HG02973 (cell line): ENCODE data around the gene OR8H3.
"Not testable (repeated sequence)": the region's sequence is repeated elsewhere in the genome, so short reads cannot be mapped to it uniquely, and the experiment has no call there.

Experiments
- ATAC-seq: cut with Tn5 transposase; IDR thresholded peaks from one replicate; pipeline ENCODE4 v1.9.1; 2021; ENCODE audit warnings: moderate library complexity; ENCODE audit not compliant: unreplicated experiment

The OR8H3 gene

GRCh38 chr11:56122073-56122472, at the start of gene OR8H3:
OR8H3 (plus strand) TSS chr11:56122373; CDS start chr11:56122373, 0 bp downstream.
- no peak for ATAC-seq

GRCh38 chr11:56089697-56090096, 32.5 kb upstream of the OR8H3 start:
- no peak for ATAC-seq

GRCh38 chr11:56093008-56093407, 29.2 kb upstream of the OR8H3 start, which contains the start of gene OR8I2:
OR8I2 (plus strand) TSS chr11:56093308; CDS start chr11:56093308, 0 bp downstream.
- ATAC-seq, result no peak

DNA sequence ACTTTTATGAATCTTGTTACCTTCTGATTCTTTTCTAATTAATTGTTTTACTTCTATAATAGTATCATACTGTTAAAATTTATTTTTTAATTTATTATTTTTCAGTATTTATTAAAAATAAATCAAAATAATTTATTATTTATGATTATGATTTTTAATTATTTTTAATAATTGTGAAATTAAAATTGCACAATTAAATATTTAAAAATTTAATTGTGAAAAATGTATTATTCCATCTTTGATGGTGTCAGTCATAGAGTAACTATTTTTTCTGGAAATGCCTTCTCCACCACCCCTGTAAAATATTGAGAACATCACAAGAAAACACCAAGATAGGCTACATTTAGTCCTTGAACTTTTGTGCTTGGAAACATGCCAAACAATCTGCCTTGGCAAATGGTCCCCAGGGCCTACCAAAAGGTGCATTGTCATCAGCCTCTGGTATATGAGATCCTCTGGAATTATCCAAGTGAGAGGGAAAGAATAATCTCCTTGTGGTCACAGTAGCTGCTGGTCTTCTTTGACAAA, 18.9 kb upstream of the OR8H3 start, which contains the start of gene OR8H2:
Gene OR8H2, plus strand, starts transcription at position 478 of the 528 bp plus-strand sequence. CDS start 1,356 bp downstream, outside the sequence.
- no peak for ATAC-seq

DNA sequence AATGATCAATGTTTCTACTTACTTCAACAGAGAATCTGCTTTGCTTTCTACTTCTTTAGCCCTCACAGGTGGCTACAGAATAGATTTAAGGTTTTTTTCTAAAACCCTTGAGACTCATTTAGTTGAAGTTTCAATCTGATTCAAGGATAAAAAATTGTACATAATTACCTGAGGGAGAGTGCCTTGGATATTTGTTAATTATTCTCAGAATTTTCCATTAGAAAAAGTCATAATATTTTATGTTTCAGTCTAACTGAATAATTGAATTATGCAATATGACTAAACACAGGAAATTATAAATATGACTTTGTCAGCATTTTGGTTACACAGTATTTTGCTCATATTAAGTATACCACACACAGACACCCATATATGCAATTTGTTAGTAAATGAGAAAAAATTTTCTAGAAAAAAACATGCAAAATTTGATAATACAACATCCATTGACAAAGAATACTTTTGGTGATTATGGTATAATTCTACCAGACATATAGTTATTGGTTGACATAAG, 18.0 kb downstream of the OR8H3 start, which contains the start of gene OR8J3:
Gene OR8J3, minus strand, starts transcription at position 51 of the 511 bp plus-strand sequence. CDS start 2,483 bp downstream, outside the sequence.
- ATAC-seq, result no peak

- not testable (repeated sequence) for ATAC-seq
Measured at GRCh38 chr11:56143681-56144080, 21.5 kb downstream of the OR8H3 start.

DNA sequence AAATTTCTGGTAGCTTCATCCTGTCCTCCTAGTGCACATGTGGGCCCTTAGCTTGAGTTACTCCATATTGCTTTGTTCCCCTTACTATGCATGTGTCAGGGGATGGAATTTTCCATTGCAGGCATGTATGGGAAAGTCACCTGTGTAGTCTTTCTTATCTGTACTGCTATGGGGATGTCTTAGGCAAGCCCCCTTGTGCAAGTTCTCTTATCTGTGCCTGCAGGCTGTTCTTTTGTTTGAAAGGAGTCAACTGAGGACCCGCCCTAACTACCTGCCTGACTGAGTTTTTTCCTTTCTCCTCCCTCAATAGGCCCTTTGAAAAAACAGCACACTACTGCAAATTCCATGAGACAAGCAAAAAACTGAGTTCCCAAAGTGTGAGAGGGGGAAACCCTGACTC, 29.2 kb downstream of the OR8H3 start:
- no peak for ATAC-seq

DNA sequence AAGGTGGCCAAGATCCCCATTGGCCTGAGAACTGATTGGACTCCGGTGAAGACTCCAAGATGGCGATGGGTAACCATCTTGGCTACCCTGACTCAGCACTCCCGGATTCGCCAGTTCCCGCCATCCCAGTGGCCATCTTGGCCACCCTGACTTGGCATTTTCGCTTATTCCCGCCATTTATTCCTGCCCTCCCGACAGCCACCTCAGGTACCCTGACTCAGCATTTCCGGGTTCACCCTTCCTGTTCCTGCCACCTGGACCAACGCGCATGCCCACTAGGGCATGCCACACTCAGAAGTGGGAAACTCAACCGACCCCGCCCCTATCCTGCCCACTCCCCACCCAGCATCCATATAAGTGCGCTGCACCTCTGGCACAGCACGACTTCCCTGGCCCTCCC, 30.2 kb downstream of the OR8H3 start:
- ATAC-seq, result no peak

- ATAC-seq, result no peak
Measured at GRCh38 chr11:56160217-56160616, 38.0 kb downstream of the OR8H3 start, which contains the start of gene OR8K5. OR8K5 (minus strand) TSS chr11:56160317; CDS start chr11:56160317, 0 bp downstream.

- ATAC-seq, result no peak
Measured at GRCh38 chr11:56163804-56164203, 41.6 kb downstream of the OR8H3 start.

GRCh38 chr11:56172256-56172830, 50.2 kb downstream of the OR8H3 start:
- no peak for ATAC-seq
